Endometrium (tissue), 2 donors: ENCODE results near the gene ARHGAP15.

ENCODE experiments used
- FAIRE-seq: peaks from 2 replicates; lab custom pipeline; 2012; peaks lifted over from hg19 to GRCh38; lab: Jason Lieb, UNC
- donor health status: control.
- donor health status: control.

Gene ARHGAP15

GRCh38 chr2:143726151-143726845 is 597.1 kb downstream of the ARHGAP15 start:
- no peak for FAIRE-seq

GRCh38 chr2:143728498-143728897 is 599.3 kb downstream of the ARHGAP15 start:
- FAIRE-seq = no peak

- no peak for FAIRE-seq
Observed at GRCh38 chr2:143729296-143729814, 600.1 kb downstream of the ARHGAP15 start.

GRCh38 chr2:143730155-143730952 is 601.1 kb downstream of the ARHGAP15 start:
- no peak for FAIRE-seq

GRCh38 chr2:143730953-143731260 is 601.7 kb downstream of the ARHGAP15 start:
- FAIRE-seq = peak; percentile 76

GRCh38 chr2:143732076-143732475 is 602.9 kb downstream of the ARHGAP15 start:
- FAIRE-seq = no peak

GRCh38 chr2:143732871-143733270 is 603.7 kb downstream of the ARHGAP15 start:
- no peak for FAIRE-seq

GRCh38 chr2:143734507-143734906 is 605.3 kb downstream of the ARHGAP15 start:
- no peak for FAIRE-seq

- no peak for FAIRE-seq
Observed at GRCh38 chr2:143736904-143737303, 607.7 kb downstream of the ARHGAP15 start.

GRCh38 chr2:143740431-143740830 is 611.2 kb downstream of the ARHGAP15 start:
- FAIRE-seq = no peak

GRCh38 chr2:143741205-143741604 is 612.0 kb downstream of the ARHGAP15 start:
- FAIRE-seq = no peak

- FAIRE-seq = no peak
Observed at GRCh38 chr2:143742581-143742980, 613.4 kb downstream of the ARHGAP15 start.

- FAIRE-seq = no peak
Observed at GRCh38 chr2:143744114-143744513, 614.9 kb downstream of the ARHGAP15 start.

- no peak for FAIRE-seq
Observed at GRCh38 chr2:143745060-143745459, 615.8 kb downstream of the ARHGAP15 start.

GRCh38 chr2:143754742-143755141 is 625.5 kb downstream of the ARHGAP15 start:
- FAIRE-seq = no peak

- no peak for FAIRE-seq
Observed at GRCh38 chr2:143758629-143759330, 629.6 kb downstream of the ARHGAP15 start.

- no peak for FAIRE-seq
Observed at GRCh38 chr2:143759455-143759854, 630.2 kb downstream of the ARHGAP15 start.

GRCh38 chr2:143762176-143762928 is 633.1 kb downstream of the ARHGAP15 start:
- FAIRE-seq = no peak

- FAIRE-seq = no peak
Observed at GRCh38 chr2:143764261-143764660, 635.0 kb downstream of the ARHGAP15 start.

GRCh38 chr2:143764706-143765105 is 635.5 kb downstream of the ARHGAP15 start:
- no peak for FAIRE-seq

- no peak for FAIRE-seq
Observed at GRCh38 chr2:143768991-143769390, 639.8 kb downstream of the ARHGAP15 start.

GRCh38 chr2:143771939-143772338 is 642.7 kb downstream of the ARHGAP15 start:
- FAIRE-seq = peak; percentile 41
